Neuronal stem cell (in vitro differentiated cells): ENCODE results near the gene ANKUB1. TPM values are rescaled to one million over a fixed set of nuclear protein-coding genes. Genes with fewer than 3 reads are reported as not detected.
"Not testable (repeated sequence)": the region's sequence is repeated elsewhere in the genome, so short reads cannot be mapped to it uniquely, and the experiment has no call there.

Experiments used
- DNase-seq: peaks from one replicate; pipeline ENCODE4 v3.0.0-alpha.2; 2013; ENCODE audit warnings: low spot score
- H2AFZ ChIP-seq: one replicate; pipeline ENCODE4 v1.6.1; 2013; ENCODE audit warnings: mild to moderate bottlenecking, low read length, inconsistent platforms
- H2AK5ac ChIP-seq: 2 replicates; pipeline ENCODE4 v1.6.1; 2013; ENCODE audit warnings: low read depth, mild to moderate bottlenecking, inconsistent platforms, low read length, moderate library complexity, mixed read lengths
- H2BK120ac ChIP-seq: 2 replicates; pipeline ENCODE4 v1.6.1; 2013; ENCODE audit warnings: low read depth, mild to moderate bottlenecking, inconsistent platforms, low read length, moderate library complexity, mixed read lengths
- H2BK12ac ChIP-seq: one replicate; pipeline ENCODE4 v1.6.1; 2013; ENCODE audit warnings: low read length, inconsistent platforms
- H2BK15ac ChIP-seq: 2 replicates; pipeline ENCODE4 v1.6.1; 2013; ENCODE audit warnings: mild to moderate bottlenecking, low read length, inconsistent platforms, mixed read lengths
- H2BK5ac ChIP-seq: one replicate; pipeline ENCODE4 v1.6.1; 2013; ENCODE audit warnings: inconsistent platforms, mild to moderate bottlenecking, low read length, moderate library complexity
- H3K14ac ChIP-seq: one replicate; pipeline ENCODE4 v1.6.1; 2013; ENCODE audit warnings: low read length, inconsistent platforms
- H3K18ac ChIP-seq: 2 replicates; pipeline ENCODE4 v1.6.1; 2013; ENCODE audit warnings: low read length, inconsistent platforms
- H3K23ac ChIP-seq: 2 replicates; pipeline ENCODE4 v1.6.1; 2013; ENCODE audit warnings: low read depth, mild to moderate bottlenecking, mixed read lengths, low read length, inconsistent platforms; ENCODE audit not compliant: poor library complexity
- H3K27ac ChIP-seq: replicated peaks from 3 replicates; pipeline ENCODE4 v1.5.1; 2013; ENCODE audit warnings: low read length, inconsistent platforms
- H3K27me3 ChIP-seq, 3 experiments: 2 replicates each; pipeline ENCODE4 v1.6.1; 2013; ENCODE audit warnings: low read length in 3 of 3, mild to moderate bottlenecking in 2 of 3, inconsistent platforms in 1 of 3, low read depth in 1 of 3, mixed read lengths in 1 of 3, moderate library complexity in 1 of 3; ENCODE audit not compliant: control insufficient read depth in 3 of 3, insufficient read depth in 3 of 3
- H3K36me3 ChIP-seq, 2 donors: replicated peaks in 1 of 2; 2 replicates each; pipeline ENCODE4 v1.6.1; 2013; ENCODE audit warnings: low read length in 2 of 2; ENCODE audit not compliant: control insufficient read depth in 2 of 2, insufficient read depth in 2 of 2
- H3K4ac ChIP-seq: 2 replicates; pipeline ENCODE4 v1.6.1; 2013; ENCODE audit warnings: inconsistent platforms, mild to moderate bottlenecking, low read length, moderate library complexity
- H3K4me1 ChIP-seq, 2 donors: 1 replicate in 1 of 2; 2 replicates in 1 of 2; pipeline ENCODE4 v1.6.1; 2013; ENCODE audit warnings: low read length in 2 of 2, low read depth in 1 of 2; ENCODE audit not compliant: control insufficient read depth in 2 of 2, insufficient read depth in 1 of 2
- H3K4me2 ChIP-seq: one replicate; pipeline ENCODE4 v1.6.1; 2013; ENCODE audit warnings: mild to moderate bottlenecking, low read length, inconsistent platforms; ENCODE audit not compliant: insufficient read depth, poor library complexity, severe bottlenecking
- H3K4me3 ChIP-seq, 2 donors: 2 replicates each; pipeline ENCODE4 v1.5.1; 2013; ENCODE audit warnings: low read length in 2 of 2, mild to moderate bottlenecking in 2 of 2, inconsistent platforms in 1 of 2, moderate library complexity in 1 of 2
- H3K79me1 ChIP-seq: one replicate; pipeline ENCODE4 v1.6.1; 2013; ENCODE audit warnings: low read depth, mild to moderate bottlenecking, inconsistent platforms, low read length, moderate library complexity
- H3K9ac ChIP-seq: one replicate; pipeline ENCODE4 v1.6.1; 2013; ENCODE audit warnings: mild to moderate bottlenecking, low read depth, low read length, inconsistent platforms; ENCODE audit not compliant: poor library complexity
- H3K9me3 ChIP-seq, 2 donors: replicated peaks in 1 of 2; 2 replicates each; pipeline versions ENCODE3 to v1.6.1; 2013; ENCODE audit warnings: low read length in 2 of 2, mild to moderate bottlenecking in 2 of 2, inconsistent platforms in 1 of 2, low read depth in 1 of 2, mixed read lengths in 1 of 2, moderate library complexity in 1 of 2; ENCODE audit not compliant: control insufficient read depth in 2 of 2, insufficient read depth in 1 of 2
- H4K8ac ChIP-seq: one replicate; pipeline ENCODE4 v1.6.1; 2013; ENCODE audit warnings: low read depth, mild to moderate bottlenecking, inconsistent platforms, low read length, moderate library complexity
- H4K91ac ChIP-seq: one replicate; pipeline ENCODE4 v1.6.1; 2013; ENCODE audit warnings: low read length, low read depth, mild to moderate bottlenecking, inconsistent platforms; ENCODE audit not compliant: poor library complexity
- WGBS, 2 donors: extraction: QIAGEN DNeasy Blood & Tissue Kit; methylation state at CpG; one replicate each; pipeline ENCODE4 v1.1.7; 2013; ENCODE audit warnings: missing lambda C conversion rate in 2 of 2, mixed read lengths in 1 of 2; ENCODE audit not compliant: insufficient read length in 2 of 2, insufficient replicate concordance in 1 of 2; ENCODE audit errors: extremely low coverage in 2 of 2; 5-methylcytosine and 5-hydroxymethylcytosine counted together
- polyA plus RNA-seq, 2 experiments: library from polyadenylated mRNA; stranded (reverse); fragments of 200-250 nt; gene quantifications; one replicate each; pipeline ENCODE4 v1.2.3, GENCODE V29; 2013

The ANKUB1 gene, protein sequence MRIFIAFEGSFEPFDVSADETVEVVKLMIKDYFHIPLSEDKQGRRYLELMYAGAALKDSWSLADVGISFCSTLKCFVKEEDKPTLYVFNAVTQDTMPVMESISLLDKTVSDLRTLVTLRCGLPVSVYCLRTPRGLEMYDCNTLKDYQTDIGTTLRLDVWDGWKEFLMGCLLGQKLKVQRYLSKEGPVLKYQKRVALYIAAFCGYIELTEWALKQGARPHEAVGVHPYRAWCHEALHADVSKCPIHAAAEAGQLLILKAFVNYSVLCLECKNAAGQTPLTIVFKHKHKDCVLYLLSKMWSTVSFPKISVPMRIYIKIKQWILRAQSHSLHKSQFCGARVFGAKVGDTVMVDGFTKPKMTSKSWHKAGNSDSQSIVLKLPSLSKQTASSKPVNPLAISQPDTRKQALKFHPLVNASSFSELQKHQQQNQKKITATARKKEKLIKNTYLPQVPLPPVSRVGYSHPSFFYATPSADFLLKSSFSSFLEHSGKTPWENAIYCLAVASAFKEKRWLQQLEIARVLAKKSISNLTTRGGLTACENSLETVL
- not detected for polyA plus RNA-seq (2013, experiment 1 of 2)
- not detected for polyA plus RNA-seq (2013, experiment 2 of 2)

DNA sequence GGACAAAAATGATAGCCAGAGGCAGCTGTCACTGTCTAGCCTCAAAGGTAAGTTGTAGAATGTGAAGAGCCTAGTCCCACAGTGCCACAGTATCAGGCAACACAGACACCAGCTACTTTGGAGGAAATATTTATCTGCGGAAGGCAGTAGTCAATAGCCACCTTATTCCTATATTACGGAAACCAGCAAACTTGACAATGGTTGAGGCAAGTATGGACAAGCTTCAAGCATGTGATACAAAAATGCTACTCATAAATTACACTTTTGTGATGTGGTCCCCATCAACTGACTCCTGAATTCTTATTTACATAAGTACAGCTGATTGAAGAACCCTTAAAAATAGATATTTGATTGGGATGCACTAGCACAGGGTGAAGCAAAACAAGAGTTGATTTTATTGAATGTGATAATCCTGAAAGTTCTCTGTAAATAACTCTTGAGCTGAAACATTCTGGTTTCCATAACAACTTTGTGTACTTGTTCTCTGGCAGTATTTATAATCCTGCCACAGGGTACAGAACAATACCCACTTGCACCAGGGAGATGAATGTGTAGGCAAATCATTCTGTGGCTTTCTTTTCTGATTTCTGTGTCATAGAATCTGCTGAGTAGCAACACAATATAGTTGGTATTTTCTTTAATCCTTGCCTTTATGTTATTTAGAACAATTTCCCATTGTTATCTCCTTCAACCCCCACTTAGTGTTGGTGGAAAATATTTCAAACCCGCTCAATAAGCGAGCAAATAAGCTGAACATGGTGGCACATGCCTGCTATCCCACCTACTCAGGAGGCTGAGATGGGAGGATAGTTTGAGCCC lies at the start of gene ANKUB1:
TSS of gene ANKUB1 (minus strand) at position 103 of the 819 bp plus-strand sequence. CDS start 188 bp downstream, outside the sequence.
- no CpG with 5 or more reads among the region's 4 CpGs for WGBS, 2 donors

DNA sequence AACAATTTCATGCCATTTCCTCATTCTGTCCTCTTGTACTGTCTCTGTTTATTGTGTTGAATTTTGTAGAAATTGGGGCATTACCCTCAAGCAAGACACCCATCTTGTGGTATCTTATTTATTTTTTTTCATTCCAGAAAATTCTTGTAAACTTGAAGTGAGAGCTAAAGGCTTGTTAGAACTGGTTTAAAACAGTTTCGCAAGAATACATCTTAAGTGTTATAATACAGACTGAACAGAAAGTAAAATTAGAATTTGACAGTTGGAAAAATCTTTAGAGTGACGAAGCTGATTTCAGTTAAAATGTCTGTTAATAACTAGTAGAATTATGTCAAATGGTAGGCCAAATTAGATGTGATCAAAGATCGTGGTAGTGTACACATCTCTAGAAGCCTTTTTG lies 47.5 kb upstream of the ANKUB1 start:
- Histone ChIP-seq H4K8ac (no peak overlapping the region), H3K27ac (no peak overlapping the region), H3K4me2 (no peak overlapping the region), H2BK12ac (no peak overlapping the region), H2AK5ac (no peak overlapping the region), H3K9ac (no peak overlapping the region), H3K9me3 (peaks cover 1 to 11% of the 10 kb centered on the region in 2 donors), H4K91ac (no peak overlapping the region), H3K23ac (no peak overlapping the region), H3K14ac (no peak overlapping the region), H3K36me3 (no peaks in the 10 kb centered on the region), H3K4me1 (no peaks in the 10 kb centered on the region), H3K4ac (no peak overlapping the region), H2BK120ac (no peak overlapping the region), H2BK5ac (no peak overlapping the region), H3K18ac (no peak overlapping the region), H3K27me3 (no peaks in the 10 kb centered on the region), H3K79me1 (no peaks in the 10 kb centered on the region), H2BK15ac (no peak overlapping the region), H3K4me3 (no peak overlapping the region), H2AFZ (no peak overlapping the region)
- no peak for DNase-seq
- no CpG with 5 or more reads among the region's 3 CpGs for WGBS, 2 donors

More for the DNA sequence above, at the start of gene ANKUB1:
- H3K9ac ChIP-seq = no peak within 1 kb of the TSS
- H3K36me3 ChIP-seq = no peaks in the 10 kb centered on the region
- no peak within 1 kb of the TSS for H3K4me3 ChIP-seq
- no peak within 1 kb of the TSS for H3K4ac ChIP-seq
- H2BK12ac ChIP-seq = no peak within 1 kb of the TSS
- H3K23ac ChIP-seq = no peak within 1 kb of the TSS
- no peak within 1 kb of the TSS for H3K27ac ChIP-seq
- H4K8ac ChIP-seq = no peak within 1 kb of the TSS
- no peak within 1 kb of the TSS for H2AK5ac ChIP-seq
- no peaks in the 10 kb centered on the region for H3K27me3 ChIP-seq
- H3K79me1 ChIP-seq = no peaks in the 10 kb centered on the region
- H2BK15ac ChIP-seq = no peak within 1 kb of the TSS
- no peak within 1 kb of the TSS for H2BK120ac ChIP-seq
- no peaks in the 10 kb centered on the region for H3K4me1 ChIP-seq
- H2BK5ac ChIP-seq = no peak within 1 kb of the TSS
- no peak within 1 kb of the TSS for H3K18ac ChIP-seq
- H4K91ac ChIP-seq = no peak within 1 kb of the TSS
- H2AFZ ChIP-seq = no peak within 1 kb of the TSS
- H3K4me2 ChIP-seq = no peak within 1 kb of the TSS
- no peak within 1 kb of the TSS for H3K14ac ChIP-seq
- no peak for DNase-seq
- H3K9me3 ChIP-seq = no peaks in the 10 kb centered on the region

DNA sequence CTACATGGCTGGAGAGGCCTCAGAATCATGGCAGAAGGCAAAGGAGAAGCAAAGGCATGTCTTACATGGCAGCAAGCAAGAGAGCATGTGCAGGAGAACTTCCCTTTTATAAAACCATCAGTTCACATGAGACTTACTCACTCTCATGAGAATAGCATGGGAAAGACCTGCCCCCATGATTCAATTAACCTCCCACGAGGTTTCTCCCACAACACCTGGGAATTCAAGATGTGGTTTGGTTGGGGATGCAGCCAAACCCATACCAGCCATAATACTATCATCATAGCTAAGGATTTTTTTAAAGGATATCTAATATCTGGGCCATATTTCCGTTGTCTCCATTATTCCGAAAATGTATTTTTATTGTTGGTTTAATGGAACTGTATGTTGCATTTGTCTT lies 47.1 kb upstream of the ANKUB1 start:
- not testable (repeated sequence) for H3K4me3 ChIP-seq, H4K91ac ChIP-seq, H2AK5ac ChIP-seq, H3K27me3 ChIP-seq, H3K36me3 ChIP-seq, H3K4ac ChIP-seq, H2BK12ac ChIP-seq, H3K79me1 ChIP-seq, H2BK15ac ChIP-seq, H3K4me1 ChIP-seq, H3K9ac ChIP-seq, H2AFZ ChIP-seq, H3K18ac ChIP-seq, H3K23ac ChIP-seq, H3K27ac ChIP-seq, DNase-seq, H2BK120ac ChIP-seq, H4K8ac ChIP-seq, H2BK5ac ChIP-seq, H3K4me2 ChIP-seq, H3K14ac ChIP-seq
- peaks cover 3 to 13% of the 10 kb centered on the region in 2 donors for H3K9me3 ChIP-seq
- WGBS, 2 donors = no CpG with 5 or more reads among the region's 3 CpGs

DNA sequence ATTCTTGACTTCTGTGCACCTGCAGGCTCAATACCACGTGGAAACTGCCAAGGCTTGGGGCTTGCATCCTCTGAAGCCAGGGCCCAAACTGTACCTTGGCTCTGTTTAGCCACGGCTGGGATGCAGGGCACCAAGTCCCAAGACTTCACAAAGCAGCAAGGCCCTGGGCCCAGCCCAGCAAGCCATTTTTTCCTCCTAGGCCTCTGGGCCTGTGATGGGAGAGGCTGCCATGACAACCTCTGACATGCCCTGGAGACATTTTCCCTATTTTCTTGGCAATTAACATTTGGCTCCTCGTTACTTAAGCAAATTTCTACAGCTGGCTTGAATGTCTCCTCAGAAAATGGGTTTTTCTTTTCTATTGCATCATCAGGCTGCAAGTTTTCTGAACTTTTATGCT lies 46.1 kb upstream of the ANKUB1 start:
- H3K4me1 ChIP-seq, H3K9ac ChIP-seq, H3K23ac ChIP-seq, H4K91ac ChIP-seq, H3K36me3 ChIP-seq, DNase-seq, H3K4me3 ChIP-seq, H3K79me1 ChIP-seq, H3K27ac ChIP-seq, H3K18ac ChIP-seq, H2AK5ac ChIP-seq, H3K4me2 ChIP-seq, H3K14ac ChIP-seq, H2BK12ac ChIP-seq, H3K27me3 ChIP-seq, H3K4ac ChIP-seq, H2BK120ac ChIP-seq, H4K8ac ChIP-seq, H2BK15ac ChIP-seq, H2AFZ ChIP-seq, H2BK5ac ChIP-seq: not testable (repeated sequence)
- WGBS, 2 donors = no CpG with 5 or more reads among the region's 3 CpGs
- peaks cover 4 to 21% of the 10 kb centered on the region in 2 donors for H3K9me3 ChIP-seq
